GM12892 (cell line): ENCODE data around the gene RNASEL.

Experiments
- POLR2A ChIP-seq: IDR thresholded peaks from 2 replicates; pipeline ENCODE4 v1.6.1; 2011; ENCODE audit warnings: low read depth, low read length, control low read depth
- POLR2AphosphoS5 ChIP-seq: IDR thresholded peaks from 2 replicates; pipeline ENCODE4 v1.6.1; 2011; ENCODE audit warnings: low read depth, low read length, control low read depth

DNA sequence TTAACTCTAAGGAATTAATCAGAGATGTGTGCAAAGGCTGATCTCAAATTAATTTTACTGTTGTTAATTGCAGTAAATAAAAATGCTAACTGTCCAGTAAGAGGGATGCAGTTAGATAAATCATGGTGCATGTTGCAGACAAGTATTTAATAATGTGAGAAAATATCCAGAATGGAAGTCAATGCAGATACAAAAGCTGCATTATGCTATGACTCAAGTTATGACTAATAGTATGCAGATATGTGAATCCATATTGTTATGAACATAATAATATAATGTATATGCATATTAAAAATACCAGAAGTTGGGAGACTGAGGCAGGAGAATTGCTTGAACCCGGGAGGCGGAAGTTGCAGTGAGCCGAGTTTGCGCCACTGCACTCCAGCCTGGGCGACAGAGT is 21.4 kb downstream of the RNASEL start:
- no peak for TF ChIP-seq POLR2AphosphoS5
- TF ChIP-seq POLR2A: no peak
